OCI-LY3 (cell line): ENCODE results near the gene ATP8B1.

ENCODE experiments used
- H2AFZ ChIP-seq: fragments of 200-600, 300-600 bp; shearing (Covaris generic); 2 replicates; pipeline ENCODE4 v1.6.0; 2014; ENCODE audit warnings: antibody characterized with exemption, low read depth, low read length
- H3K27ac ChIP-seq: fragments of 200-600, 300-600 bp; sonication (generic); 2 replicates; pipeline ENCODE4 v1.5.1; 2014; ENCODE audit warnings: mild to moderate bottlenecking, low read length, moderate library complexity, mixed read lengths
- H3K27me3 ChIP-seq: fragments of 200-600, 300-600 bp; sonication (generic); 2 replicates; pipeline ENCODE4 v1.6.1; 2014; ENCODE audit warnings: low read depth, low read length, mixed read lengths
- H3K36me3 ChIP-seq: fragments of 200-600, 300-600 bp; sonication (generic); replicated peaks from 2 replicates; pipeline ENCODE3; 2014; ENCODE audit warnings: low read depth, low read length, mixed read lengths
- H3K4me1 ChIP-seq: fragments of 300-600, 200-600 bp; sonication (generic); 2 replicates; pipeline ENCODE4 v1.6.1; 2014; ENCODE audit warnings: low read length, mixed read lengths
- H3K4me2 ChIP-seq: fragments of 200-600, 300-600 bp; sonication (generic); 2 replicates; pipeline ENCODE4 v1.6.1; 2014; ENCODE audit warnings: low read length, mixed read lengths
- H3K4me3 ChIP-seq: fragments of 300-600, 200-600 bp; sonication (generic); 2 replicates; pipeline ENCODE4 v1.5.1; 2014; ENCODE audit warnings: antibody characterized with exemption, mild to moderate bottlenecking, low read length, moderate library complexity
- H3K79me2 ChIP-seq: fragments of 300-600, 200-600 bp; shearing (Covaris generic); 2 replicates; pipeline ENCODE4 v1.6.1; 2014; ENCODE audit warnings: mild to moderate bottlenecking, low read length, mixed read lengths
- H3K9ac ChIP-seq: fragments of 300-600, 200-600 bp; shearing (Covaris generic); 2 replicates; pipeline ENCODE4 v1.6.0; 2014; ENCODE audit warnings: mild to moderate bottlenecking, low read length, moderate library complexity
- H3K9me3 ChIP-seq: fragments of 200-600, 300-600 bp; shearing (Covaris generic); 2 replicates; pipeline ENCODE4 v1.6.1; 2014; ENCODE audit warnings: low read length, mixed read lengths; ENCODE audit not compliant: insufficient read depth
- H4K20me1 ChIP-seq: fragments of 200-600, 300-600 bp; sonication (generic); 2 replicates; pipeline ENCODE4 v1.6.1; 2016; ENCODE audit warnings: low read length, mixed read lengths; ENCODE audit not compliant: insufficient read depth
- CTCF ChIP-seq: fragments of 200-600, 300-600 bp; sonication (generic); IDR thresholded peaks from 2 replicates; pipeline ENCODE4 v1.5.1; 2014; ENCODE audit warnings: antibody characterized with exemption, low read length, low read depth
- EZH2phosphoT487 ChIP-seq: fragments of 200-600 bp; shearing (Covaris generic); IDR thresholded peaks from 2 replicates; pipeline ENCODE4 v1.6.1; 2018; ENCODE audit warnings: antibody characterized with exemption, mixed run types, low read depth

The ATP8B1 gene

GRCh38 chr18:57845605-57846074, 42.5 kb upstream of the ATP8B1 start:
- peak overlapping the region; percentile 67 for H3K9ac ChIP-seq
- no peaks in the 10 kb centered on the region for H3K36me3 ChIP-seq
- peak overlapping the region; percentile 64 for H3K4me2 ChIP-seq
- no peaks in the 10 kb centered on the region for H3K79me2 ChIP-seq
- no peaks in the 10 kb centered on the region for H4K20me1 ChIP-seq
- peak overlapping the region; percentile 87 for H3K27ac ChIP-seq
- H2AFZ ChIP-seq = peak overlapping the region; percentile 16
- H3K27me3 ChIP-seq = peaks cover 19% of the 10 kb centered on the region; the same call in 1 of the 2 replicates
- H3K4me3 ChIP-seq = peak overlapping the region; percentile 30
- TF ChIP-seq CTCF (no peak), EZH2phosphoT487 (no peak)
- peaks cover 72% of the 10 kb centered on the region for H3K4me1 ChIP-seq
- no peaks in the 10 kb centered on the region for H3K9me3 ChIP-seq

DNA sequence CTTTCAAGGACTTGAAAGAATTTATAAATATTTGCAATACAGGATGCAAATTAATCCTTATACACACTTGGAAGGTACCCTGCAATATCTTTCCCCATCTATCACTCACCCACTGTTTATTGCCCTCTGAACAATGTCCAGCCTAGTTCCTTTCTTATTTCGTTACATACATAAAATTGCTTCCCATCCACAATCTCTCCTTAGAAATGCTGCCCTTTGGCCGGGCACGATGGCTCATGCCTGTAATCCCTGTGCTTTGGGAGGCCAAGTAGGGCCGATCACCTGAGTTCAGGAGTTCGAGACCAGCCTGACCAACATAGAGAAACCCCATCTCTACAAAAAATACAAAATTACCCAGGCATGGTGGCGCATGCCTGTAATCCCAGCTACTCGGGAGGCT, 41.2 kb upstream of the ATP8B1 start:
- Histone ChIP-seq H3K79me2 (no peaks in the 10 kb centered on the region), H3K9ac (no peak overlapping the region), H3K36me3 (no peaks in the 10 kb centered on the region), H3K27me3 (peaks cover 23% of the 10 kb centered on the region; the same call in 1 of the 2 replicates), H3K27ac (no peak overlapping the region), H3K4me1 (peaks cover 75% of the 10 kb centered on the region), H2AFZ (no peak overlapping the region), H3K4me2 (no peak overlapping the region), H4K20me1 (no peaks in the 10 kb centered on the region), H3K4me3 (no peak overlapping the region), H3K9me3 (no peaks in the 10 kb centered on the region)
- TF ChIP-seq EZH2phosphoT487 = no peak
- TF ChIP-seq CTCF = no peak

- no peak overlapping the region for H3K4me3 ChIP-seq
- H3K27ac ChIP-seq = no peak overlapping the region
- H3K27me3 ChIP-seq = peaks cover 23% of the 10 kb centered on the region; the same call in 1 of the 2 replicates
- H2AFZ ChIP-seq = no peak overlapping the region
- peaks cover 85% of the 10 kb centered on the region for H3K4me1 ChIP-seq
- H3K9me3 ChIP-seq = no peaks in the 10 kb centered on the region
- no peaks in the 10 kb centered on the region for H3K36me3 ChIP-seq
- no peak for TF ChIP-seq CTCF
- no peak for TF ChIP-seq EZH2phosphoT487
- H3K79me2 ChIP-seq = no peaks in the 10 kb centered on the region
- no peaks in the 10 kb centered on the region for H4K20me1 ChIP-seq
- no peak overlapping the region for H3K9ac ChIP-seq
- H3K4me2 ChIP-seq = no peak overlapping the region
Measured at GRCh38 chr18:57843386-57843785, 40.3 kb upstream of the ATP8B1 start.

- H3K27ac ChIP-seq = peak overlapping the region; percentile 7
- H3K4me1 ChIP-seq = peaks cover 94% of the 10 kb centered on the region
- no peaks in the 10 kb centered on the region for H3K36me3 ChIP-seq
- peaks cover 23% of the 10 kb centered on the region; the same call in 1 of the 2 replicates for H3K27me3 ChIP-seq
- H3K79me2 ChIP-seq = no peaks in the 10 kb centered on the region
- H3K4me3 ChIP-seq = peak overlapping the region; percentile 2; the same call in 1 of the 2 replicates
- no peak overlapping the region for H2AFZ ChIP-seq
- peak overlapping the region; percentile 43 for H3K4me2 ChIP-seq
- H4K20me1 ChIP-seq = no peaks in the 10 kb centered on the region
- TF ChIP-seq CTCF = no peak
- no peak; the same call in 1 of the 2 replicates for TF ChIP-seq EZH2phosphoT487
- H3K9ac ChIP-seq = no peak overlapping the region; the same call in 1 of the 2 replicates
- no peaks in the 10 kb centered on the region for H3K9me3 ChIP-seq
Measured at GRCh38 chr18:57841568-57841967, 38.5 kb upstream of the ATP8B1 start.
